ENCODE results near the gene ST6GALNAC3.

ST6GALNAC3 gene

DNA sequence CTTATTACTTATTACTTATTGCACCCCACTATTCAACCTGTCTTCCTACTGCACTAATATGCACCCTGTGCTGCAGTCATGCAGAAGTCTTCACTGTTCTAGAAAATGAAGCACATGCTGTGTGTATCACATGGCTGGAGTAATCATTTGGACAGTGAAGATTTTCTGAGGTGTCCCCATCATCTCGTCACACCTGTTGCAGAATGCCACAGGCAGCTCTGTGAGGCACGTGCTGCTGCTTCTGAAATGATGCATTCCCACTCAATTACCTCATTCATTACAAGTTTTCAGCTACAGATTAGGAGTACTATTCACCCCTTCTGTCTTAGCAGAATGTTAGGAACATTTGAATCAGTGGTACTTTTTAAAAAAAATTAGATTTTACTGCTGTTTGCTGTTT, 467.1 kb downstream of the ST6GALNAC3 start:
- no peaks in the 10 kb centered on the region for H3K4me1 Mint-ChIP-seq
- H3K27me3 Mint-ChIP-seq, result no peaks in the 10 kb centered on the region
- no peaks in the 10 kb centered on the region for H3K36me3 Mint-ChIP-seq
- H3K9me3 Mint-ChIP-seq, result no peaks in the 10 kb centered on the region
- H3K27ac Mint-ChIP-seq, result no peak overlapping the region
- H3K4me3 Mint-ChIP-seq, result no peak overlapping the region

DNA sequence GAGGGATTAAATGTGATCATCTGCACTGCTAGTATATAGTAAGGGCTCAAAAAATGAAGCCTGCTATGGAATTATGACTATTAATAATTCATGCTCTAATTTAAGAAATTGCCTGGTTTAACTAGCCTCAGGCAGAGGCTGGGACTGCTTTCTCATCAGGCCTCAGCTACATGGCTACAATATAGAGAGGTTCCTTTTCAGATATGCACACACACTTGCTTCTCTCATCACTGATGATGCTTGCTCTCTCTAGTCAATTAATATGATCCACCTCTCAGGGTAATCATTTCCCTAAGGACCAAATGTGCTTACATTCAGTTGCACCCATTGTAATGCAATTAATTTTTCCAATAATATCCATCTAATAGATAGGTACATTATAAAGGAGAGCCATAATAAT, 467.8 kb downstream of the ST6GALNAC3 start:
- no peaks in the 10 kb centered on the region for H3K27me3 Mint-ChIP-seq
- no peak overlapping the region for H3K27ac Mint-ChIP-seq
- no peaks in the 10 kb centered on the region for H3K4me1 Mint-ChIP-seq
- no peaks in the 10 kb centered on the region for H3K36me3 Mint-ChIP-seq
- no peak overlapping the region for H3K4me3 Mint-ChIP-seq
- no peaks in the 10 kb centered on the region for H3K9me3 Mint-ChIP-seq

DNA sequence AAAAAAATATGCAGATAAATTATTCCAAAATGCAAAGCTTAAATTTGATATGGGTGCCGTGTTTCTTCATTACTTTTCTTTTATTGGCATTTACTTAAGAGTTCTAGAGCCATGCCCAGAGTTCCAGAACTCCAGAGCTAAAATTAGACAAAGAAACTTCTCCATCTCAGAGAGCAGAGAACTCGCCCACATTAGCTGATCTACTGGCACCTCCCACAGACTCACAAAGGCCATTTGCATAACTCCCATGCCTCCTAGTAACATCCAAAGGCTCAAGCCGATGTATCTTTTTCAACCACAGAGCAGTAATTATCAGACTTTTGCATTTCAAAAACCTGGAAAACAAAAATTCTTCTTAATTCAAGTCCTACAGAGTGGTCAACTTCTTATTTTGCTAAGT, 468.9 kb downstream of the ST6GALNAC3 start:
- Mint-ChIP-seq H3K4me3 (no peak overlapping the region), H3K36me3 (no peaks in the 10 kb centered on the region), H3K27me3 (no peaks in the 10 kb centered on the region), H3K9me3 (no peaks in the 10 kb centered on the region), H3K27ac (no peak overlapping the region), H3K4me1 (no peaks in the 10 kb centered on the region)

DNA sequence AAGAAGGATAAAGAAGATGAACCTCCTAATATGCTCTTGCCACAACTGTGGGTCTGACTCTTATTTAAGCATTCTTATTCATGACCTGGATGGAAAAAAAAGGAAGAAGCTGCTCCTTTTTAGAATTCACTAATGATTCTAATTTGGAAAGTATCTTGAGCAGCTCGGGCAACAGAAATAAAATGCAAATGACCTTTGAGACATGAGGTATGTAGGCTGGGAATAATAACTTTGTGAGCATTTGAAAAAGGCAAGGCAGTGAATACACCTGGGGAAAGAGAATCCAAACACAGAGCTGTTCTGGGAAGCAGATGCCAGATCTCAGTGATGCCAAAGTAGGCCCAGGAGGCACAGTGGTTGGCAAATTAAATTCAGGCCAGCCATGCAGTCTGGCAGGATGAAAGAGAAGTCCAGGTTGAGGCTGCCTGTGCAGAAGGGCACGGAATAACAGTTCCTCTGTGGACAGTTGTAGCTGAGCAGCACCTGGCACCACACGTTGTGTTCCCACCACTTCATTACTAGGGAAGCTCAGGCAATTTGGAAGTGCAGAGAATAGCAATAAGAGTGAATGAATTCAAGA, 471.9 kb downstream of the ST6GALNAC3 start:
- no peak overlapping the region for H3K4me3 Mint-ChIP-seq
- H3K27ac Mint-ChIP-seq, result no peak overlapping the region
- no peaks in the 10 kb centered on the region for H3K27me3 Mint-ChIP-seq
- no peaks in the 10 kb centered on the region for H3K9me3 Mint-ChIP-seq
- no peaks in the 10 kb centered on the region for H3K4me1 Mint-ChIP-seq
- H3K36me3 Mint-ChIP-seq, result no peaks in the 10 kb centered on the region

DNA sequence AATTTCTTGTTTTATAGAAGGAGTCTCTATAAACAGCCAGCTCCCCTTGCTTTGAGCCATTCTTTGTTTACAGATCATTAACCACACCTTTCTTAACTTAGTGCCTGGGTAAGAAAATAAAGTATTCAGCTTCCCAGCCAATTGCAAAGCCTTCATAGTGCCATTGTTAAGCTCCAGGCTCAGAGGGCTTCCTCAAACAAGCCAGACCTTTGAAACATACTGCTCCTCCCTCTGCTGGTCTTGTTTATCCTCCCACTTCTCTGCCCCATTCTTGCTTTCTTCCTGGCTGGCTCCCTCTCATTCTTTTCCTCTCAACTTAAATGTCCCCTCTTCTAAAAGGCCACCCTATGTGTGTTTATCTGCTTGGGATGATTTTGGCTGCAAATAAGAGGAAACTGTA, 473.4 kb downstream of the ST6GALNAC3 start:
- Mint-ChIP-seq H3K36me3 (no peaks in the 10 kb centered on the region), H3K4me1 (no peaks in the 10 kb centered on the region), H3K27ac (no peak overlapping the region), H3K9me3 (no peaks in the 10 kb centered on the region), H3K4me3 (no peak overlapping the region), H3K27me3 (no peaks in the 10 kb centered on the region)

DNA sequence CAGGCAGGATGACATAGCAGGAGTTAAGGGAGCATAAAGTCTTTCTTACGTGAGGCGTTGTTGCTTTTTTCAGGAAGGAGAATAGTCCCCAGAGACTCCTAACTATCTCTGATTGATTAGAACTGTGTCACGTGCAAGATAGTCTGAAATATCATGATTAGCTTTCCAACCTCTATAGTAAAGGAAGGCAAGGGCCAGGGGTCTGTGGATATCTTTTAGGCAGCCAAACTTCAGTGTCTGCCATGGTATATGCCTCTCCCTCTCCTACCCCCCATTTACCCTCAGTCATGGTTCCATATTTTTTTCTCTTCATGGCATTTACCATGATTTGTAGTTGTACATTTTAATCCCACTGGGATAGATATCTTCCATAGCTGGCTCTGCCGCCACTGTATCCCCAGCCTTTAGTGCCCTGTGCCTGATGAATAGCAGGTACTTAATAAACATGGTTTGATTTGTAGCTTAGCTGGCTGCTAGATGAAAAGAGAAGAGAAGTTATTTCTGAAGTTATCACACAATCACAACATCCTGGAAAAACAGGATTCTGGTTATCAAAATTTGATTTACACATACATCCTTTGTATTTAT, 474.1 kb downstream of the ST6GALNAC3 start:
- Mint-ChIP-seq H3K4me1 (no peaks in the 10 kb centered on the region), H3K4me3 (no peak overlapping the region), H3K27me3 (no peaks in the 10 kb centered on the region), H3K36me3 (no peaks in the 10 kb centered on the region), H3K27ac (no peak overlapping the region), H3K9me3 (no peaks in the 10 kb centered on the region)

DNA sequence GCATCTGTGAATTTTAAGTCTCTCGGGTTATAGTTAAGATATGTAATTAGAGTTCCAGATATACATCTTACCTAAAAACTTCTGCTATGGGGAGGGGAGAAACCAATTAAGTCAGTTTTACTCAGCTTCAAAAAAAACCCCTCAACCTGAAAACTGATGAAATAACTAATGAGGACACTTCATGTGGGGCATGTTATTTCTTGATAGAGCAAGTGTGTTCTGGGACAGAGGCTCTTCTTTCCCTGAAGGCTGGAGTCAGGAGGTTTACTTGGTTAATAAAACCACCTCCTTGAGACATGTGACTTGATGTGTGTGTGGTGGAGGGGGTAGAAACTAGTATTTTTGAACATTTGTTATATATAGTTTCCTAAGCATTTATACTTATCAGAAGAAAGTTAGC, 479.7 kb downstream of the ST6GALNAC3 start:
- Mint-ChIP-seq H3K4me3 (no peak overlapping the region), H3K9me3 (no peaks in the 10 kb centered on the region), H3K4me1 (no peaks in the 10 kb centered on the region), H3K27me3 (no peaks in the 10 kb centered on the region), H3K27ac (no peak overlapping the region), H3K36me3 (no peaks in the 10 kb centered on the region)

DNA sequence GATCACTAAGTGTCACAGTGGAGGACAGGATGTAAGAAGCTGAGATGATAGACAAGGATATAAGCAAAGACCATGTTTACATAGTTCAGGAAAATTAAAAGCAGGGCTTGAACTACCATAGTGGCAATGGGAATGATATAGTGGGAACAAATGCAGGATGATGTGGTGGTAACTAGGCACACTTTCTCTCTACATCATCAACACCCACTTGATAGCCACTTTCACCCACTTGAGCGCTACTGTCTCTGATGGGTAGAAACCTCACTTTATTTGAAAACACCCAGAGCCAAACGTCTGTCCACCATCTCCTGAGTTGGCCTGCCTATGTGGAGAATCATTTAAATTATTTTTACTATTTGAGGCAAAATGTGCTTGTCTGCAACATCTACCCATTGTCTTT, 487.7 kb downstream of the ST6GALNAC3 start:
- Mint-ChIP-seq H3K27me3 (peaks cover 1% of the 10 kb centered on the region), H3K27ac (no peak overlapping the region), H3K4me3 (no peak overlapping the region), H3K36me3 (no peaks in the 10 kb centered on the region), H3K9me3 (no peaks in the 10 kb centered on the region), H3K4me1 (no peaks in the 10 kb centered on the region)

DNA sequence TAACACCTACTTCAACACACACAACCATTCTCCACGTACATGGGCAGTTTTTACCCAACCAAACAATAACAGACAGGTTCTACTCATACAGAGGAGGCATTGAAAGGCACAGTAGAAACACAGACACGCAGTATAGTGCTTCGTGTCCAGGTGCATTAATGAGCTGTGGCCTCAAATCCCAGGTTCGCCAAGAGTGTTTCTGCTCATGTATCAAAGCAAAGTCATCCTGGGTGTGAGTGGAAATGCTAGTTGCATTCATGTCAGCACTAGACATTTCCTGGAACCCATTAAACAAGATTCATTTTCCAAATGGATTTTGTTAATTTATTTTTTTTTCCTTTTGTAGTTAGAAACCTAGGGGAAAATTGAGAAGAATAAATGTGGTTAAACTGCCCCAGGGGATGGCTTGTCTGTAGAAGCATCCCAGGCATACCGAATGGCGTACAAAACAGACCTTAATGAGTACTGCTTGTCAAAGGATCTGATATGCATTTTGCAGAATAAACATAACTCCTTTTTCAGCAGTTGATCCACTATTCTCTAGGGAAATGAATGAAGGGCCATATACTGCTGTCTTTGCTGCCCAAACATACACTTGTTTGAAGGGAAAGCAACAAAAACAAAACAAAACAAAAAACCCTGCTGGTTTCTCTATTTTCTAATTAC, 494.2 kb downstream of the ST6GALNAC3 start:
- no peaks in the 10 kb centered on the region for H3K9me3 Mint-ChIP-seq
- no peaks in the 10 kb centered on the region for H3K4me1 Mint-ChIP-seq
- no peaks in the 10 kb centered on the region for H3K27me3 Mint-ChIP-seq
- no peaks in the 10 kb centered on the region for H3K36me3 Mint-ChIP-seq
- no peak overlapping the region for H3K4me3 Mint-ChIP-seq
- no peak overlapping the region for H3K27ac Mint-ChIP-seq

DNA sequence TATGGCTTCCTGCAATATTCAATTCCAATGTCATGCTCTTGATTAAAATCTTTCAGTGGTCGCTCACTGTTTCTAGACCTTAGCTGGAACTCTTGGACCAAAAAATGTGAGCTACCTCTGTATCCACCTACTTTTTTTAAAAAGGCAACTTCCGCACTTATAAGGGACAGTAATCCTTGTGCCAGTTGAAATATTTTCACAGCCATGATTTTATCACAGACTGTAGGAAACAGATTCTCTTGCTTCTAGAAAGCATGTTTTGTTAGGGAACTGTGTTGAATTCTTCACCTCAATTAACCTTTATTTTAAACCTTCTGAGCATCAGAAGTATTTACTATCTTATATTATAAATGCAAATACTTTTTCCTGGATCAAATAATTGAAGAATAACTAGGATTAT, 496.7 kb downstream of the ST6GALNAC3 start:
- Mint-ChIP-seq H3K27ac (no peak overlapping the region), H3K4me3 (no peak overlapping the region), H3K27me3 (no peaks in the 10 kb centered on the region), H3K36me3 (no peaks in the 10 kb centered on the region), H3K4me1 (no peaks in the 10 kb centered on the region), H3K9me3 (no peaks in the 10 kb centered on the region)

DNA sequence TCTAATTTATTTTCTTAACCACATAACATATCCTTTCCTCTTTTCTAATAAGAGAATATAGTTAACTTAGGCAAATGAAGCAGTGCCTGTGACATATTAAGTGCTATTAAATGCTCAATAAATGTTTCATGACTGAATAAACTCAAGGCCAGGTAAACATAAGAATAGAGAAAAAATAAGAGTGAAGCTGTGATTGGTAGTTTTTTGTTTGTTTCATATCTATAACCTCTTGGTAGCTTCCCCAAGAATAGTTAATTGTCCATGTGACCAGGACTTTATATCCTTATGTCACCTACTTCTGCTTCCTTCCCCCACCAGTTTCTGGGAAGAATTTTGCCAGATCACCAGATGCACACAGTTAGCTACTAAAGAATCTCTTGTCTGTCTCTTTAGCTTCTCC, 497.7 kb downstream of the ST6GALNAC3 start:
- no peak overlapping the region for H3K4me3 Mint-ChIP-seq
- no peak overlapping the region for H3K27ac Mint-ChIP-seq
- no peaks in the 10 kb centered on the region for H3K27me3 Mint-ChIP-seq
- no peaks in the 10 kb centered on the region for H3K4me1 Mint-ChIP-seq
- H3K9me3 Mint-ChIP-seq, result no peaks in the 10 kb centered on the region
- H3K36me3 Mint-ChIP-seq, result no peaks in the 10 kb centered on the region

DNA sequence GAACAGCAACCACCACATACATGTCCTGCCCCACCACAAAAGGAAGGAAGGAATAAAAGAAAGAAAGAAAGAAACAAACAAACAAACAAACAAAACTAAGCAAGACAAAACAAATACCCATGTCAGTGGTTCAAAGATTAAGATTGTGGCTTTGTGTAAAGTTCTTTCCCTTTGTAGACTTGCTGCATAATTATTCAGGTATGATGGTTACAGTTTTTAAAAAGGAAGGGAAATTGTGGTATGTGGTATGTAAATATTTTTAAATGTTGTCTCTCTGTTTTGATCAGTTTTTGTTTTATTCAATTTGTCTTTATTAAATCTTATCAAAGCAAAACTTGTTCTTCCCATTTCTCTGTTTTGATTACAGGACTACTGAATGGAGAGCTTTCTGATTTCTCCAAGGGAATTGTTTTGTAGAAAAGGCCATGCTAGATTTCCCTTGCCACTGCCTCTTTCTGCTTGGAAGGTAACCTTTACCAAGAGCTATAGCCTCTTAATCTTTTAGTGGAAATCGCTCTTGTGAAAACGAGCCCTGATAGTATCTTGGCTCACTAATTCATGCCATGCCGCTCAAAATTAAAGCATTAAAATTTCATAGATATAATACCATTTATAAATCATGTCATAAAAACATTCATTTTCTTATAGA, 502.5 kb downstream of the ST6GALNAC3 start:
- no peaks in the 10 kb centered on the region for H3K27me3 Mint-ChIP-seq
- H3K9me3 Mint-ChIP-seq, result no peaks in the 10 kb centered on the region
- H3K27ac Mint-ChIP-seq, result no peak overlapping the region
- H3K36me3 Mint-ChIP-seq, result no peaks in the 10 kb centered on the region
- H3K4me3 Mint-ChIP-seq, result no peak overlapping the region
- H3K4me1 Mint-ChIP-seq, result no peaks in the 10 kb centered on the region

DNA sequence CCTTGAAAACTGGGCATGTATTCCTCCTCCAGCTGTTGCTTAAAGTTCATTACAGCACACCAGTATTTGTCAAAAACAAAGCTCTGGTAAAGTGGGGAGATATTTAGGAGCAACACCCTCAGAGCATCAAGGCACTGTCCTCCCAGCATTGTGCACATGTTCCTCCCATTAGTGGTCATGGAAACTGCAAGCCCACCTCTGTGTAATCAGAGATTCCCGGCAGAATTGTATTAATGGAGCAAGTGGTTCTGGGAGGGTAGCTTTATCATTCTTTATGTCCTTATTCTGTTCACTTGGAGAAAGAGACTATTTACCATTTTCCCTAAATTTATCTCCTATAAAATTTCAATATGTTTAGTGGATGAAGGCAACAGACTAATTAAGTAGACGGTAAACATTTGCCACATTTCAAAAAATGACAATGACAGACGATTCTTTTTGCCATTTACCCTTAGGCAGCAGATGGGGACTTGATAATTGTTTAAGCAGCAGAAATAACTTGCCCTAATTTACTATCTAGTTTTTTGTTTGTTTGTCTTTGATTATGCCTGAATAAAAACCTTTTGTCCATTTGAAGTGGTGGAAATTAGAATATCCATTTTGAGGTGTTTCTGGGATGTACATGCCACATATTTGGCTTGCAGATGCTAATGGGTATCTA, 503.1 kb downstream of the ST6GALNAC3 start:
- Mint-ChIP-seq H3K27ac (no peak overlapping the region), H3K4me3 (no peak overlapping the region)

DNA sequence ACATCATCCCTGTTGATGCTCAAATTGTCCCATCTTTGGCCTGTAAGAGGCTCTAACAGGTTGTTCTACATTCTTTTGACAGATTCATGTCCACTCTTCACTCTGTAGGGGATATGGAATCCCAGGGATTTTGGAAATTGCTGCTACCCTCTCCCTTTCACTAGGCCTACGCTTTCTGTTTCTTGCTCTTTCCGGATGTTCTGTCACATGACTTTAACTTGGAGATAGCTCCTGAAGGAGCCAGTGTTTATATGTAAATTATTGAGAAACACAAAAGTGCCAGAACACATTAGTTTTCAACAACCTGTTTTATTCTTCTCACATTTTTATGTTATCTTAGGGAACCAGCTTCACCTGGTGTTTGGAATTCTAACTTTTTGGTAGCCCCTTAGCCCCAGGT, 505.7 kb downstream of the ST6GALNAC3 start:
- H3K27ac Mint-ChIP-seq, result no peak overlapping the region
- H3K4me1 Mint-ChIP-seq, result no peaks in the 10 kb centered on the region
- H3K27me3 Mint-ChIP-seq, result no peaks in the 10 kb centered on the region
- no peak overlapping the region for H3K4me3 Mint-ChIP-seq
- H3K9me3 Mint-ChIP-seq, result no peaks in the 10 kb centered on the region
- H3K36me3 Mint-ChIP-seq, result no peaks in the 10 kb centered on the region

More for the DNA sequence above, 503.1 kb downstream of the ST6GALNAC3 start:
- no peaks in the 10 kb centered on the region for H3K9me3 Mint-ChIP-seq
- no peaks in the 10 kb centered on the region for H3K36me3 Mint-ChIP-seq
- H3K27me3 Mint-ChIP-seq, result no peaks in the 10 kb centered on the region
- no peaks in the 10 kb centered on the region for H3K4me1 Mint-ChIP-seq

DNA sequence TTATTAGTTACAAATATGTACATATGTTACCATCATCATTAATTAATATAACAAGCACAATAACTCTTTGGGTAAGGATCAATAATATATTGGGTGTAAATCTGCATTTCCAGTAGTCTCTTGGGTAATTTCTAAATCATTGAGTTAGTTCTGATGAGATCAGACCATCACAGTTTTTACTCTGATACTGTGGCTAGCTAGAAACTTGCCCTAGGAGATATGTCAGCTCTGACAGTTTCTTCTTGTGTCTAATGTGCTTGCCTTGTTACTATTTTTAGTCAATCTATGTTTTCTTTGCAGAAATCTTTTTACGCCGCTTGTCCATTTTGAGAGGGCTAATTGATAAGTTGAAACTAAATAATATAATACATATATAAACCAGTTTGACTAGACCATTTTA, 507.2 kb downstream of the ST6GALNAC3 start:
- H3K4me3 Mint-ChIP-seq, result no peak overlapping the region
- H3K36me3 Mint-ChIP-seq, result no peaks in the 10 kb centered on the region
- no peaks in the 10 kb centered on the region for H3K27me3 Mint-ChIP-seq
- H3K9me3 Mint-ChIP-seq, result no peaks in the 10 kb centered on the region
- no peak overlapping the region for H3K27ac Mint-ChIP-seq
- H3K4me1 Mint-ChIP-seq, result no peaks in the 10 kb centered on the region

All from activated naive CD4-positive, alpha-beta T cell treated with anti-CD3 and anti-CD28 coated beads, Interleukin-2, amount 50 U/mL, for 24 hours (primary cell).